Uterus (tissue), 4 donors: ENCODE data around the gene IL13. TPM values are rescaled to one million over a fixed set of nuclear protein-coding genes. Genes with fewer than 3 reads are reported as not detected.

Experiments
- DNase-seq, 2 donors: peaks; one replicate each; pipeline ENCODE4 v3.0.0-alpha.2; 2019 to 2020
- H3K27ac ChIP-seq, 2 donors: fragments of 200-600 bp; sonication (generic); 1 replicate in 1 of 2; 2 replicates in 1 of 2; pipeline ENCODE4 v1.5.1; 2016 to 2018
- H3K27me3 ChIP-seq, 2 donors: fragments of 200-600 bp; sonication (generic); one replicate each; pipeline ENCODE4 v1.5.1; 2018 to 2019; ENCODE audit warnings: control low read depth in 1 of 2
- H3K36me3 ChIP-seq, 2 donors: fragments of 200-600 bp; sonication (generic); one replicate each; pipeline ENCODE4 v1.5.1; 2019; ENCODE audit warnings: control low read depth in 1 of 2
- H3K4me1 ChIP-seq, 2 donors: fragments of 200-600 bp; sonication (generic); one replicate each; pipeline ENCODE4 v1.5.1; 2018 to 2019; ENCODE audit warnings: control low read depth in 1 of 2
- H3K4me3 ChIP-seq, 2 donors: fragments of 200-600 bp; sonication (generic); 1 replicate in 1 of 2; 2 replicates in 1 of 2; pipeline ENCODE4 v1.5.1; 2018 to 2019; ENCODE audit warnings: mild to moderate bottlenecking in 1 of 2
- H3K9me3 ChIP-seq, 2 donors: fragments of 200-600 bp; sonication (generic); one replicate each; pipeline ENCODE4 v1.5.1; 2019; ENCODE audit warnings: control low read depth in 1 of 2
- POLR2A ChIP-seq, 2 donors: fragments of 450-650 bp; IDR thresholded peaks; one replicate each; pipeline ENCODE4 v1.6.1; 2016; ENCODE audit warnings: antibody characterized with exemption in 2 of 2, mild to moderate bottlenecking in 1 of 2, moderate library complexity in 1 of 2
- intact Hi-C: fragments of 100-400 bp; cut with DNase I; formaldehyde crosslinking; loops from one replicate; pipeline ENCODE4 v1.15.1; 2023; ENCODE audit warnings: low total_unique reads
- total RNA-seq, 4 donors: library from RNA; depleted of rRNA in 3 of 4; stranded (reverse); fragments of >200 nt in 3 of 4; gene quantifications; one replicate each; pipeline versions ENCODE4 v1.1.0 to v1.2.4, GENCODE V29; 2014 to 2023
- TF ChIP-seq, protein P1 (sequence below), 4 experiments: fragments of 200-600 bp in 2 of 4; fragments of 450-650 bp in 2 of 4; sonication (generic) in 2 of 4; IDR thresholded peaks; one replicate each; pipeline ENCODE4 v1.5.1; 2016 to 2019; ENCODE audit warnings: antibody characterized with exemption in 4 of 4, mild to moderate bottlenecking in 2 of 4, moderate library complexity in 1 of 4
- donor health status: DM: yes; HTN: yes; CAD: no.

The IL13 gene
- total RNA-seq, 4 donors from 2014 or later: 0.73 TPM; not detected in 3

DNA sequence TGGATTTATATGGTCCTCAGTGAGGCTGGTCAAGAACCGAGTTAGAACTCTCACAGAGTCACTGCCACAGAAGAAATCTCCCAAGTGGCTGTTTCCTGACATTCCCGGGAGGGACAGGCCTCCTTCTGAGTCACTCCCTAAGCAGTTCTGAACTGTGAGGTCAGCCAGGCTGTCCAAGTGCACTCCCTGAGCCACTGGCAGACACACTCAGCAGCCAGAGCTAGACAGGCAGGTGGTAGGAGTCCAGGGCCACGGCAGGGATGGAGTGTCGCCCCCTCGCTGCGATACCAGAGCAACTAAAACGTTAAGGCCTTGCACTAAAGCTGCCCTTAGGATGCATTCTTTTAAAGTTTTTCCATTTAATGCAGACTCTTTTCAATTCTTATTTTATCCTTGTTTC is 19.2 kb downstream of the IL13 start:
- Histone ChIP-seq H3K27ac (no peak overlapping the region), H3K27me3 (no peaks in the 10 kb centered on the region), H3K4me3 (no peak overlapping the region), H3K4me1 (peaks cover 0 to 6% of the 10 kb centered on the region in 2 donors), H3K36me3 (no peaks in the 10 kb centered on the region), H3K9me3 (no peaks in the 10 kb centered on the region)
- intact Hi-C loops: no loop called here
- TF ChIP-seq POLR2A (IDR thresholded peaks at IDR 0.05): no peak
- TF ChIP-seq, protein P1, sequence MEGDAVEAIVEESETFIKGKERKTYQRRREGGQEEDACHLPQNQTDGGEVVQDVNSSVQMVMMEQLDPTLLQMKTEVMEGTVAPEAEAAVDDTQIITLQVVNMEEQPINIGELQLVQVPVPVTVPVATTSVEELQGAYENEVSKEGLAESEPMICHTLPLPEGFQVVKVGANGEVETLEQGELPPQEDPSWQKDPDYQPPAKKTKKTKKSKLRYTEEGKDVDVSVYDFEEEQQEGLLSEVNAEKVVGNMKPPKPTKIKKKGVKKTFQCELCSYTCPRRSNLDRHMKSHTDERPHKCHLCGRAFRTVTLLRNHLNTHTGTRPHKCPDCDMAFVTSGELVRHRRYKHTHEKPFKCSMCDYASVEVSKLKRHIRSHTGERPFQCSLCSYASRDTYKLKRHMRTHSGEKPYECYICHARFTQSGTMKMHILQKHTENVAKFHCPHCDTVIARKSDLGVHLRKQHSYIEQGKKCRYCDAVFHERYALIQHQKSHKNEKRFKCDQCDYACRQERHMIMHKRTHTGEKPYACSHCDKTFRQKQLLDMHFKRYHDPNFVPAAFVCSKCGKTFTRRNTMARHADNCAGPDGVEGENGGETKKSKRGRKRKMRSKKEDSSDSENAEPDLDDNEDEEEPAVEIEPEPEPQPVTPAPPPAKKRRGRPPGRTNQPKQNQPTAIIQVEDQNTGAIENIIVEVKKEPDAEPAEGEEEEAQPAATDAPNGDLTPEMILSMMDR (IDR thresholded peaks at IDR 0.05): peak in 1 of 4 experiments; percentile 12
- peak; percentile 28 to 38 for DNase-seq

DNA sequence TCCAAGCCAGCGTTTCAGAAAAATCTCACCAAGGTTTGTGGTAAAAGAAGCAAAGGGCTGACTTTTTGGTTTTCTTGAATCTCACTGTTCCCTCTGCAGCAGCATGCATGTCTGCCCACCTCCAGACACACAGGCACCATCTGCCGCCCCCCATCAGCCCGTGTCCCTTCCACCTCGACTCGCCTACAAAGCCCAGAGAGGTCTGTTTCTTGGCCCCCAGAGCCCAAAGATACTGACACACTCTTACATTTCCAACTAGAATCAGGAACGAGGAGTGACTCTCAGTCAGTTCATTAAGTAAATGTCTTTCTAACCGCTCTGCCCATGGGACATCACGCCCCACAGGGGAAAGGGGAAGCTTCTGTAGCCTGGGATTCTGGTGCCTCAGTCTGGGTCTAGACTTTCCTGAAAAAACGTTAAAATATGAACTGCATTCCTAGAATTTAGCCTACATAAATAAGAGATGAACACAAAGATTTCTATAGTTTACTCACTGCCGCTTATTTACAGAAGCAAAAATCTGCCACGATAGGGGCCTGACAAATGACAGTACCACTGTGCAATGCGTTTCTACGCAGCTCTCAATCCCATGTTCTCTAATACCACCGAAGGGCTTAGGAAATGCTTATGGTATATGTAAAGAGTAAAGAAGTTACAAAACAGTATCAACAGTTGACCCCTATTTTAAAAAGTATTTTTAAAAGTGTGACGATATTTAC is 19.9 kb downstream of the IL13 start:
- intact Hi-C loops: no loop called here
- no peak overlapping the region for H3K27ac ChIP-seq
- H3K4me1 ChIP-seq: peaks cover 0 to 6% of the 10 kb centered on the region in 2 donors
- H3K36me3 ChIP-seq: no peaks in the 10 kb centered on the region
- DNase-seq: no peak
- TF ChIP-seq POLR2A (IDR thresholded peaks at IDR 0.05): no peak
- TF ChIP-seq, protein P1 (IDR thresholded peaks at IDR 0.05): no peak
- no peak overlapping the region for H3K4me3 ChIP-seq
- no peaks in the 10 kb centered on the region for H3K9me3 ChIP-seq
- no peaks in the 10 kb centered on the region for H3K27me3 ChIP-seq

DNA sequence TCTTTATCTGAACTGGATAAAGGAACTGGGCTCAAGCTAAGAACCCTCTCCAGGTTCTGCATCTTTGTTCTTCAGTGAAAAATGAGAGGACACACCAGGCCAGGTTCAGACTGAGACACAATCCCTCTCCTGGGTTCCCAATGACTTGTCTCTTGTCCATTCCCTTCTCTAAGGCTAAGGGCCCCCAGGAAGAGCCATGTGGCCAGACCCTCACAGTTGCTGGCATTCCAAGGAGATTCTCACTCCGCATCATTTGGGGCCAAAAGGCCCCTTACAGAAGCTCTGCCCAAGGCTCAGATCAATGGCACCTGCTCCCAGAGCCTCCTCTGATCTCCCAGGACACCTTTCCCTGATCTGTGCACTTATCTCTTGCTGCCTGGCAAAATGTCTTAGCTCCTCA is 20.8 kb downstream of the IL13 start:
- intact Hi-C loops: no loop called here
- H3K4me3 ChIP-seq: no peak overlapping the region
- DNase-seq: no peak
- no peaks in the 10 kb centered on the region for H3K9me3 ChIP-seq
- peaks cover 0 to 6% of the 10 kb centered on the region in 2 donors for H3K4me1 ChIP-seq
- H3K27me3 ChIP-seq: no peaks in the 10 kb centered on the region
- TF ChIP-seq, protein P1 (IDR thresholded peaks at IDR 0.05): no peak
- no peak for TF ChIP-seq POLR2A (IDR thresholded peaks at IDR 0.05)
- H3K36me3 ChIP-seq: no peaks in the 10 kb centered on the region
- no peak overlapping the region for H3K27ac ChIP-seq

DNA sequence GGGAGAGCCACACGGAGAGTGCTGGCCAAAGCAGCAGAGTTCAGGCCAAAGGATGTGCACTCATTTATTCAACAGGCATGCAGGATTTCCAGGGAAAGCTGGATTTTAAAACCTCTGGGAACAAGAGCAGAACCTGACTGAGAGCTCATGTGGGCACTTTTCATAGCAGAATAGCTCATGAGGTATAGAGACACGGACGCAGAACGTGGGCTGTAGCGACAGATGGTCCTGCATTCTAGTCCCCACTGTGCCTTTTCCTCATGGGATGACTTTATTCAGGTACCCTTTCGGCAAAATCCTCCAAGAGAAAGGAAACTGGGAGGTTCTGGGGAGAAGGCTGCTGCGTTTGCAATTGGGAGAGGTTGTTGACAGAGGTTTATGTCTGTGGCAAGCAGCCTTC is 21.2 kb downstream of the IL13 start:
- Histone ChIP-seq H3K27me3 (no peaks in the 10 kb centered on the region), H3K36me3 (no peaks in the 10 kb centered on the region), H3K4me3 (no peak overlapping the region), H3K9me3 (no peaks in the 10 kb centered on the region), H3K4me1 (peaks cover 0 to 6% of the 10 kb centered on the region in 2 donors), H3K27ac (no peak overlapping the region)
- TF ChIP-seq, protein P1 (IDR thresholded peaks at IDR 0.05): no peak
- no peak for TF ChIP-seq POLR2A (IDR thresholded peaks at IDR 0.05)
- DNase-seq: no peak
- intact Hi-C loops: no loop called here

DNA sequence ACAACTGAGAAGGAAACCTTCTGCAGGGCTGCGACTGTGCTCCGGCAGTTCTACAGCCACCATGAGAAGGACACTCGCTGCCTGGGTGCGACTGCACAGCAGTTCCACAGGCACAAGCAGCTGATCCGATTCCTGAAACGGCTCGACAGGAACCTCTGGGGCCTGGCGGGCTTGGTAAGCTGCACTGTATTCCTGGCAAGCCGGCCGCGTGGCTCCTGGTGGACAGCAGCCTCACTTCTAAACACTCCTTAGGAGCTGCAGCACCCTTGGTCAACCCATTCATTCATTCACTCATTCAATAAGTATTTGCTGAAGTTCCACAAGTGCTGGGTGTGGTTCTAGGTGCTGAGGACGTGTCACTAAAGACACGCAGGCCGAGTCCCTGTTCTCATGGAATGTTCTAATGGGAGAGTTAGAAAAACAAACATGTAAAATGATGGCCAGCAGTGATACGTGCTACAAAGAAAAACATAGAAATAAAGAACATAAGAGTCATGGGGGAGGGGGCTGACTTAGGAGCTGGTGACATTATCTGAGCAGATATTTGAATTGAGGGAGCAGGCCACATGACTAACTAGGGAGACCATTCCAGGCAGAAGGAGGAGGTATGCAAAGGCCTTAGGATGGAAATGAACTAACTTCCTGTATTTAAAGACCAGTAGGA is 21.9 kb downstream of the IL13 start:
- Histone ChIP-seq H3K9me3 (no peaks in the 10 kb centered on the region), H3K27ac (no peak overlapping the region), H3K4me1 (peaks cover 0 to 6% of the 10 kb centered on the region in 2 donors), H3K4me3 (no peak overlapping the region), H3K36me3 (no peaks in the 10 kb centered on the region), H3K27me3 (no peaks in the 10 kb centered on the region)
- DNase-seq: no peak
- intact Hi-C loops: no loop called here
- no peak for TF ChIP-seq POLR2A (IDR thresholded peaks at IDR 0.05)
- TF ChIP-seq, protein P1 (IDR thresholded peaks at IDR 0.05): no peak
